HG03520 (cell line): ENCODE results near the gene NFATC1.
A peak's percentile ranks its signal among the peaks of the same experiment; 100 is the strongest.

Experiments used
- ATAC-seq: cut with Tn5 transposase; IDR thresholded peaks from one replicate; pipeline ENCODE4 v1.9.1; 2021; ENCODE audit warnings: mild to moderate bottlenecking, moderate library complexity; ENCODE audit not compliant: unreplicated experiment

NFATC1 gene

DNA sequence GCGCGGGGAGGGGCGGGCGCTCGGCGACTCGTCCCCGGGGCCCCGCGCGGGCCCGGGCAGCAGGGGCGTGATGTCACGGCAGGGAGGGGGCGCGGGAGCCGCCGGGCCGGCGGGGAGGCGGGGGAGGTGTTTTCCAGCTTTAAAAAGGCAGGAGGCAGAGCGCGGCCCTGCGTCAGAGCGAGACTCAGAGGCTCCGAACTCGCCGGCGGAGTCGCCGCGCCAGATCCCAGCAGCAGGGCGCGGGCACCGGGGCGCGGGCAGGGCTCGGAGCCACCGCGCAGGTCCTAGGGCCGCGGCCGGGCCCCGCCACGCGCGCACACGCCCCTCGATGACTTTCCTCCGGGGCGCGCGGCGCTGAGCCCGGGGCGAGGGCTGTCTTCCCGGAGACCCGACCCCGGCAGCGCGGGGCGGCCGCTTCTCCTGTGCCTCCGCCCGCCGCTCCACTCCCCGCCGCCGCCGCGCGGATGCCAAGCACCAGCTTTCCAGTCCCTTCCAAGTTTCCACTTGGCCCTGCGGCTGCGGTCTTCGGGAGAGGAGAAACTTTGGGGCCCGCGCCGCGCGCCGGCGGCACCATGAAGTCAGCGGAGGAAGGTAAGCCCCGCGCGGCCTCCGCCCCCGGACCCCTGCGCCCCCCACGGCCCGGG lies at the start of gene NFATC1:
NFATC1 (plus strand) TSS at position 170 of the 644 bp plus-strand sequence; CDS start at position 465, 295 bp downstream.
- no peak for ATAC-seq

DNA sequence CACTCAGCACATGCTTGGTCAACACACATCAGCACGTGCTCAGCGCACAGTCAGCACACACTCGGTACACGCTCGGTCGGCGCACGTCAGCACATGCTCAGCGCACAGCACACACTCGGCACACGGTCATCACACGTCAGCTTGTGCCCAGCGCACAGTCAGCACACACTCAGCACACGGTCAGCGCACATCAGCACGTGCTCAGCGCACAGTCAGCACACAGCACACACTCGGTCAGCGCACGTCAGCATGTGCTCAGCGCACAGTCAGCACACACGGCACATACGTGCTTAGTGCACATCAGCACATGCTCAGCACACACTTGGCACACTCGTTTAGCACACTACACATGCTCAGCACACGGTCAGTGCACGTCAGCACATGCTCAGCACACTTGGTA lies 49.7 kb upstream of the NFATC1 start:
- no peak for ATAC-seq

DNA sequence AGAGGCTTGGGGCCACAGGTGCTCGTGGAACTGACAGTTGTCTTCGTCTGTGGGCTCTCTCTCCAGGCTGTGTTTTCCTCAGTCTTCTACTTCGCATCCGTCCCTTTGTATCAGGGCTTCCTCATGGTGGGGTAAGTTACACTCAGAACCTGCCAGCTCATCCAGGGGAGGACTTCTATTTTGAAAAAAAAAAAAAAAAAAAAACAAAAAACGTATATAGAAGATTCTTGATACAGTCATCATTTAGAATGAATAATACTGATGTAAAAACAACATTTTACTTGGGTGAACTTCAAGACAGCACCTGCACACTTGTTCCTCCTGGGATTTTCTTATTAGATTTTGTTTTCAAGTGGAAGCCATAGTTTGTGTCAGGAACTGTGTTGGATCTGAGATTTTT lies 47.7 kb upstream of the NFATC1 start:
- no peak for ATAC-seq

DNA sequence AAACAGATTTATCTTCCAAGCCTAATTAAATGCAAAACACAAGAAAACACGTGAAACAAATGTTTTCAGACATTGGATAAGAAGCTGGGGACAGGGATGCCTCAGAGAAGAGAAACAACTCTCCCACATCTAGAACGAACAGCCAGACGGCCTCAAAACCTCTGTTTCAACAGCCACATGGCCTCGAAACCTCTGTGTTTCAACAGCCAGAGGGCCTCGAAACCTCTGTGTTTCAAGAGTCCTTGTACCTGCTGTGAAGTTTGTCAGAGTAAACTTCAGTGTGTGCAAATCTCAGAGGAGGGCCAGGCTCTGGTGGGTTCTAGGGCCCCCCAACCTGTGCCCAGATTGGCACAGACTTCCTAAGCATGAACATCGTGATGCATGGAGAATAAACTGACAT lies 43.3 kb upstream of the NFATC1 start:
- ATAC-seq: no peak

DNA sequence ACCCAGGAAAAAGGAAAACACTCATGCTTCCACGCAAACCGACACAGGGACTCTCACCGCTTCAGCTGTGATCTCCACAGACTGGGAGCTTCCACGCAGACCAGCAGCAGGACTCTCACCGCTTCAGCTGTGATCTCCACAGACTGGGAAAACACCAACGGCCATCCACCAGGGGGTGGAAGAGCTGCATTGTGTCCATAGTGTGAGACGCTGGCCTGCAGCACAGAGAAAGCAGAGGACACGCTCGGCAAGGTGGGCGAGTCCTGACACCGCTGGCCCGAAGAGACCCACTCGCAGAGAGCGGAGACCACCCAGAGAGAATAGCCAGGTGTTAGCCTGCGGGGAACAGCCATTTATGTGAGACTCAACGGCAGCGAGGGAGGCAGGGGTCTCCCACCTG lies 42.5 kb upstream of the NFATC1 start:
- no peak for ATAC-seq

DNA sequence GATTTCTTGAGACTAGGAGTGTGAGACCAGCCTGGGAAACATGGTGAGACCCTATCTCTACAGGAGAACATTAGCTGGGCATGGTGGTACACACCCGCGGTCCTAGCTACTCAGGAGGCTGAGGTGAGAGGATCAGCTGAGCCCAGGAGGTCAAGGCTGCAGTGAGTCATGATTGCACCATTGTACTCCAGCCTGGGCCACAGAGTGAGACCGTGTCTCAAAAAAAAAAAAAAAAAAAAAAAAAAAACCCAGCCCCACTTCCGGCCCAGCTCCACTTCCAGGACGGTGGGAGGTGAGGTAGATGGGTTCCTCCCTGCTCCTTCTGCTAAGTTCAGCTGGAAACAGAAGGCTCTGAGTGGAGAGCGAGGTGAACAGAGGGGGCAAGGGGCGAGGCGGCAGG lies 41.4 kb upstream of the NFATC1 start:
- ATAC-seq: no peak

DNA sequence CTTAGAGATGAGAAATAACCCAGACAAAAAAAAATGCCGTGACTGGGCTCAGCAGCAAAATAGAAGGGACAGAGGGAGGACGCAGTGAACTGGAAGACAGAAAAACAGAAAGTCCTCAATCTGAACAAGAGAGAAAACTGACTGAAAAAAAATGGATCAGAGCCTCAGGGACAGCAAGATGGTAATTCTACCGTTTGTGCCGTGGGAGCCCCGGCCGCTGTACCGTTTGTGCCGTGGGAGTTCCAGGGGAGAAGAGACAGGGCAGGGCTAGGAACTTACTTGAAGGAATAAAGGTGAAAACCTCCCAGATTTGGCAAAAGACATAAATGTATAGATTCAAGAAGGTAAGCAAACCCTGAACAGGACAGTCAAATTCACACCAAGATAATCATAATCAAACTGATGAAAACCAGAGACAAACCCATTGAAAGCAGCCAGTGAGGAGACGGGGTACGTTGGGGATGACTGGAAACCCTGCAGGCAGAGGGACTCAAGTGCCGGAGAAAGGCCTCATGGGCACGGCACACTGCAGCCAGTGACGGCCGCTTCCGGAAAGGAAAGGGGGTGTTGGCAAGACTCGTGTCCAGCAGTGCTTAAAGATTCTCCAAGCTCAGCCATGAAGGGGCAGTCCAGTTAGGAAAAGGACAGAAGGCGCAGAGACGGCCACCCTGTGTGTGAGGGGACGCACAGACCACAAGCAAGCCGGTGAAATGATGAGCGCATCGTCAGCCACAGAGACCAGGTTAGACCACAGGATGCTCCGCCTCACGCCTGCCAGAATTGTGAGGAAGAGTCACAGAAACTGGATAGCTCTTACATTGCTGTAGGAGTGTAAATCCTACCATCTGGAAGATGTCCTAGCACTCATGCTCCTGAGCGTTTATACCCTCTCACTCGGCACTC lies 40.0 kb upstream of the NFATC1 start:
- ATAC-seq: peak; percentile 41

DNA sequence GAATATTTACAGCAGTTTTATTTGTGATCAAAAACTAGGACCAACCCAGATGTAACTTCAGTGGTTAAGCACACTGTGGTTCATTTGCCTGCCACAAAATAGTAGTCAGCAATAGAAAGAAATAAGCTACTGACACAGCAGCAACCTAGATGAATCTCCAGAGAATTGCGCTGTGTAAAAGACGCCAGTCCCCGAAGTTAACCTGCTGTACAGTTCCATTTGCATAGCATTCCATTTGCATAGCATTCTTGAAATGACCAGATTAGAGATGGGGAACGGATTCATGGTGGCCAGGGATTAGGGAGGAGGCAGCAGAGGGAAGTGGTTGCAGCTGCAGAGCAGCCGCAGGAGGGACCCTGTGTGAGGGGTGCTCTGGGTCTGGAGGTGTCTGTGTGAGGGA lies 39.3 kb upstream of the NFATC1 start:
- ATAC-seq: peak; percentile 90

DNA sequence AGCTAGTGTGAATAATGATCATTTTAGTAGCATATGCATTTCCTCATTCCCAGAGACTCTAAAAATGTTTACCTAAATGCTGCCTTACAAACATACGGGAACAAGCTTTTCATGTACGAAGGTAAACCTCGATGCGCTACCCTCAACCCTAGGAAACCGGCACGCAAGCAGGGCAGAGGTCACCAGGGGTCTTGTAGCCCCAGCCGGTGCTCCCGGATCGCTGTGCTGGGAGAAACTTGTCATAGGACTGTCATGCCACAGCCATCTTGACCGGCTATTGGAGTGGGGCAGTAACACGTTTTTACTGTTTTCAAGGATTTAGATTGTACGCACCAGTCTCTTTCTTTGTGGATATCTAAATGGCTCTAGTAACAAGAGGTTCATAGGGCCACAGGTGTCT lies 34.8 kb upstream of the NFATC1 start:
- no peak for ATAC-seq

DNA sequence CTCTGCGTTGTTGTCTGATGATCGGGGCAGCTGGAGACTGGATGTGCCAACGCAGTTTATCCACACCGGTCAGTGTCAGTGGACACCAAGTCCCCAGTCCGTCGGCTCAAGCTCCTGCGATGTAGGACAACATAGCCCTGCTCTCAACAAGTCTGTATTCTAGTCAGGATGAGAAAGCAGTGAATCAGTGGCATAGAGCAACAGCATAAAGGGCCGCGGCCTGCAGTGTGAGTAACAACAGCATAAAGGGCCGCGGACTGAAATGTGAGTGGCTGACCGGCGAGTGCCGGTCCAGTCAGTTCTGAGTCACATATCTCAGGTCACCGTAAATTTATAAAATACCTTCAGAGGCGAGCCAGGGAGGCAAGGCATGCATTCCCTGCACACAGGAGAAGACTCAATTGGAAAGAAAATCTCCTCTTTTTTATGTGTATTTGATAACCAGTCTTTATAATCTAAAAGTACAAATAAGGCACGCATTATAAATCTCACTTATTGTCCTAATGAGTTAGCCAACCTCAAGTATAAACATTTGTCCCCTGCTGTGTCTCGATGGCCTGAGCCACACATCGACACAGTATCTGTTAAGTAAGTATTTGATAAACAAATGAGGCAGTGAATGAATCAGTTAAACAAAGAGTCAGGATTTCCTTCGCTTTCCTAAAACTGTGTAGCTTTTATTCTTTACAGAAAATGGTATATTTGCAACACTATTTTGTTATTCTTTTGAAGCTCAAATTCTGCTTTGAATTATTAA lies 33.8 kb upstream of the NFATC1 start:
- no peak for ATAC-seq

DNA sequence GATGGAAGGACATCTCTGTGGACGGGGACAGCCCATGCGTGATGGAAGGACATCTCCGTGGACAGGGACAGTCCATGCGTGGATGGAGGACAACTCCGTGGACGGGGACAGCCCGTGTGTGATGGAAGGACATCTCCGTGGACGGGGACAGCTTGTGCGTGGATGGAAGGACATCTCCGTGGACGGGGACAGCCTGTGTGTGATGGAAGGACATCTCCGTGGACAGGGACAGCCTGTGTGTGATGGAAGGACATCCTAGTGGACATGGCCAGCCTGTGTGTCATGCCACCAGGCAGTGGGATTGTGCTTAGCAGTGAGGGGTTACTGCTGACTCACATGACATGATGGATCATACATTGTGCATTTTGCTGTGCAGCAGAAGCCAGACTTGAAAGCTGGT lies 30.0 kb upstream of the NFATC1 start:
- no peak for ATAC-seq

DNA sequence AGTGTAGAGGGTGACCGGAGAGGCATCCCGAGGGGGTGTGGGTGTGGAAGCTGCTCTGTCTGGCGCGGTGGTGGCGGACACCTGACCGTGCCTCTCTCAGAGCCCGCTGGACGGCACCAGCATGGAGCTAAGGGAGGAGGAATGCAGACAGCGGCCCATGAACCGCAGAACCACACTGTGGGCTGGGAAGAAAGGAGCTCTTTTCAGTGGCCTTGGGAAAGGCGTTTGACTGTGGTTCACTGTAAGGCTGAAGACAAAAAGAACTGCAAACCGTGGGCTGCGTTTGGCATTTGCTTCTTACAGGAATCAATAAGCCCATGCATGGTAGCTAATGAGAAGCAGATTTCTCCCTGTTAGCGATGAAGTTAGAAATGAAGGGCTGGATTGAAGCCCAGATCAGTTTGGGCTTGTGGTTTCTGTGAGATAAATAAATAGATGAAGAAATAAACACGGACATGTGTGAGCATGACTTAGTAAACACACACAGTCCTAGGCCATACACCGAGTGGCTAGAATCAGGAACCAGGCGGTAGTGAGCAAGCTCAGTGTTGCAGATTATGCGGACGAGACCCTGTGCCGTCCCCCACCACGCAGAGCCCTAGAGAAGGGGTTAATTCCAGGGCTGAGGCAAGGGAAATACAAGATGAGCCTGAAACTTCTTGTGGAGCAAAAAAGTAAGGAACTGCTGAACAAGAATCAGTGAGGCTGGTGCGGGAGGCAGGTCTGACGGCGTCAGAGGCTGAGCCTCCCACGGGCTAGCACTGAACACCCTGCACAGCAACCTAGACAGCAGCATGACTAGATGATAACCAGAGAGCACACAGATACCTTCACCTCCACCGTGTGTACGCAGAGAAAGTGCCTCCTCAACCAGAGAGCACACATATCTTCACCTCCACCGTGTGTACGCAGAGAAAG lies 29.3 kb upstream of the NFATC1 start:
- no peak for ATAC-seq

DNA sequence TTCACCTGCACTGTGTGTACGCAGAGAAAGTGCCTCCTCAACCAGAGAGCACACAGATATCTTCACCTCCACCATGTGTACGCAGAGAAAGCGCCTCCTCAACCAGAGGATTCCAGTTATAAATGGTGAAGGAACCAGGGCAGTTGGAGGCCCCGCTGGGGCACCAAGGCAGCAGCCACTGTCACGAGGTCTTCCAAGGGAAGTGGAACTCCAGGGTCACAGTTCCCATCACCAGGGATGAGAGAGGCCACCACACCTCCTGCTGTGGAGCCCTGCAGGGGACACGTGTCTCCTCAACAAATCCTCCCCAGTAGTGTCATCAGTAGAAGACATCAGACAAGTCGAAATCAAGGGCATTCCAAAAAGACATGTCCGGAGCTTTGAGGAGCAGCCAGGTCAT lies 28.2 kb upstream of the NFATC1 start:
- ATAC-seq: no peak

DNA sequence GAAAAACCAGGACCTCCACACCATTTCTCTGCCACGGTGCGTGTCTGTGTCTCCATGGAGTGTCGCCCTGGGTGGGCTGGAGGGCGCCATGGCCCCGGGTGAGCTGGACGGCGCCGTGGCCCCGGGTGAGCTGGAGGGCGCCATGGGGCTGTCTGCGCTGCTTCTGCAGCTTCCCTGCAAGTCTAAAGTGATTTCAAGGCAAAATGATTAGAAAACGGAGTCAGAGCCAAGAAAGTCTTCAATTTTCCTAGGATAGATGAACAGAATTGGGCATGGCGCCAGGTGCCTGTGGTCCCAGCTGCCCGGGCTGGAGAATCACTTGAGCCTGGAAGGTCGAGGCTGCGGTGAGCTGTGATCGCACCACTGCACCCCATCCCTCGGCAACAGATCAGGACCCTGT lies 27.7 kb upstream of the NFATC1 start:
- no peak for ATAC-seq

DNA sequence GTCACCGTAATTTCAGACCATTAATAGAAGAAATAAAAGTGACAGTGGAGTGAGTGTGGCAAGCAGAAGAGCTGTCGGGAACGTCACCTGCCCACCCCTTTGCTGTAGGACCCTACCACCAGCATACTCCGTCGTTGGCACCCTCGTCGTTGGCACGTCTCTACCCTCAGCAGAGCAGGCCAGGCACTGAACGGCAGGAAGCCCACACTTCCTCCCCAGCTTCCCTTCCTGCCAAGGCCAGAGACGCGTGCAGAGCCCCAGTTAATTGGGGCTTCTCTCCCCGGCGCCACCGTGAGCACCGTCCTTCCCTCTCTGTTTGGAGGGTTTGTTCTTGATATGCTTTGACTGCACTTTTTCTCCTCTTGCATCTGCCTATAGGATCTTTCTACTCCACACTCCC lies 27.0 kb upstream of the NFATC1 start:
- no peak for ATAC-seq

DNA sequence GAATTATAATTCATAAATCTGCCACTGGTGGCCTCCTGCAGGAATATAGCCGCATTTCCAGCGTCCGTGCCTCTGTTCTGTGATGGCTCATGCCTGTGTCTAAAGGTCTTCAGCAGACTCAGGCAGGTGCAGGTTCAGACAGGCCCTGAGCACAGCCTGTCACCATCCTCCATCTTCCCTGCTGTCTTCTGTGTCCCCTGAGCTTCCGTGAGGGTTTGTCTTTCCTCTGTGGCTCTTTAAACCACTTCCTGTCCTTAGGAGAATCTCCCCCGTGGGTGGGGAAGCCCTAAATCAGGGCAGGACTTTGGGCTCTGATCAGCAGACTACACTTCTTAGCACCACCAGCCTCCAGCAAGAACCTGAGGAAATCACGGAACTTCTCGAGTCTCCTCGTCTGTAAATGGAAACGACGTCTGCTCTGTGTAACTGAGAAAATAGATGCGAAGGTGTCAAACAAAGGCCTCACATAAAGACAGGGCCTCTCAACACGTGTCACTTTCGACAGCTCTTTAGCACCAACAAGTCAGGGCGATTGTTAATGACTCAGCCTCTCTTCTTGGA lies 24.1 kb upstream of the NFATC1 start:
- no peak for ATAC-seq

DNA sequence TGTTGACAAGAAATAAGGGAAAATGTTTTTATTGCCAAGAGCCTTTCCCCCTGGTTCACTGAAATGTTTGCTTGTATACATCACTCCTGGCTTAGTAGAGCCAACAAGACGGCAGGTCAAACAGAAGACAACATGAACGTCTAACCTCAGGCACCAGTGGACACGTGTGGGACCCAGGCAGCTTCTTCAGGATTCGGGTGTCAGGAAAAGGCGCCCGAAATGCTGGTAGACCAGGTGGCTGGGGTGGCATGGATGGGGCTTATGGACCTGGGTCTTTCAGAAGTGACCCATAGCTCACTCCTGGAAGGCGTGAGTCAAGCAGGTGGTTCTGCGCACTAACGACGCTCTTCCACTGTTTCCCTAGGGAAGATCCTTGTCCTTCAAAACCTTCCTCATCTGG lies 23.3 kb upstream of the NFATC1 start:
- no peak for ATAC-seq

DNA sequence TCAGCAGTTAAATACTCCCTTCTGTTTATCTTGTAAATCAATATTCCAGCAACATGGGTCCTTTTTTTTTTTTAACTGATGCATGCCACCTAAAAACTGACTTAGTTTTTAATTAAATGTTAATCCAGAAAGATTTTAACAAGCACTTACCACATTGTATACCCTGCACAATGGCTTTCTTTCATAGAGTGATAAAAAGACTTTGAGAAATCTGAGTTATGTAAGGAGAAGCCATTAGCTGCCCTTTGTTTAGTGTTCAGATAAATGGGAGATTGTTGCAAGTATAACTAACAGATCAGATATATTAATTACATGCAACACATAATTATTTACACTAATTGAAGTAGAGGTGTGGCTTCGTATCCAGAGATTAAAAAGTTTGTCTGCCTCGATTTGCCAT lies 22.7 kb upstream of the NFATC1 start:
- no peak for ATAC-seq

DNA sequence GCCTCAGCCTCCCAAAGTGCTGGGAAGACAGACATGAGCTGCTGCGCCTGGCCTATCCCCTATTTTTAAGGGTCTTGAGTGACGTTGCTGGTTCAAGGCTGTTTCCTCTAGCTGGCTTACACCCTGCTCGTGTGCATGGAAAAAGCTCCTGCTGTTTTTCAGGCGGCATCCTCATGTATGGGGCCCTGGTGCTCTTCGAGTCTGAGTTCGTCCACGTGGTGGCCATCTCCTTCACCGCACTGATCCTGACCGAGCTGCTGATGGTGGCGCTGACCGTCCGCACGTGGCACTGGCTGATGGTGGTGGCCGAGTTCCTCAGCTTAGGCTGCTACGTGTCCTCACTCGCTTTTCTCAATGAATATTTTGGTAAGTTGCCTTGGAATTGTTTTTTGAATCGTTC lies 22.0 kb upstream of the NFATC1 start:
- ATAC-seq: no peak

DNA sequence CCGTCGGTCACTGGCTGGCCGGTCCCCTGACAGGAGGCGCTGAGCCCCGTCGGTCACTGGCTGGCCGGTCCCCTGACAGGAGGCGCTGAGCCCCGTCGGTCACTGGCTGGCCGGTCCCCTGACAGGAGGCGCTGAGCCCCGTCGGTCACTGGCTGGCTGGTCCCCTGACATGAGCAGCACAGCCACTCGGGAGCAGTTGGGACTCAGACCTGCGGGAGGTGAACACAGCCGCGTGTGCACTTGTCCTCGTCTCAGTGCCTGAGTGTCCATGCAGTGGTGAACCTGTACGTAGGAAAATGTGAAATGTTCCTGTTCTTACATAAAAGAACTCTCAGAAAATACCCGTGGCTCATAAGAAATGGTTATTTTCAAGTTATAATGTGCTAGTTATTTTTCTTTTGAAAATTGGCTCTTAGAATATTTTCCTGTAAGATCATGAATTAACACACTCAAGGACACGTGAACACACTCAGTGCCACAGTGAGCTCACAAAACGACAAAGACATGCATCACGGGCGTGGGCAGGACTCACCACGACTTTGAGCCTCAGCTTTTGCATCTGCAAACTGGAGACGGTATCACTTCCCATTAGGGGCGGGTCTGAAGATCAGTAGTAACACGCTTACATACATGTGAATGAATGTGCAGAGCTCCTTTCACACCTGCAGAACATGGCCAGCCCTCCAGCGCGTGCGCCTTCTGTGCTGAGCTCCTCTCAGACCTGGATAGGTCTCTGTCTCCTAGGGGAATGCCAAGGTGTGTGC lies 21.1 kb upstream of the NFATC1 start:
- ATAC-seq: peak; percentile 81
